SJSA1 (cell line): ENCODE measurements around the gene C1orf146. TPM values are rescaled to one million over a fixed set of nuclear protein-coding genes. Genes with fewer than 3 reads are reported as not detected.

ENCODE experiments used
- DNase-seq, 2 experiments: peaks; one replicate each; pipeline ENCODE4 v3.0.0-alpha.2; 2015 to 2020; ENCODE audit warnings: low spot score in 2 of 2, low read depth in 1 of 2
- H3K27ac ChIP-seq: fragments of 250-450 bp; sonication (Bioruptor Pico); 2 replicates; pipeline ENCODE4 v1.5.1; 2020; ENCODE audit warnings: mild to moderate bottlenecking, moderate library complexity
- H3K27me3 ChIP-seq: fragments of 250-450 bp; sonication (Bioruptor Pico); replicated peaks from 2 replicates; pipeline ENCODE4 v1.5.1; 2020; ENCODE audit warnings: mild to moderate bottlenecking, moderate library complexity
- H3K36me3 ChIP-seq: fragments of 250-450 bp; sonication (Bioruptor Pico); 2 replicates; pipeline ENCODE4 v1.5.1; 2020; ENCODE audit warnings: mild to moderate bottlenecking
- H3K4me1 ChIP-seq: fragments of 250-450 bp; sonication (Bioruptor Pico); replicated peaks from 2 replicates; pipeline ENCODE4 v1.6.1; 2021; ENCODE audit warnings: mild to moderate bottlenecking
- H3K4me3 ChIP-seq: fragments of 250-450 bp; sonication (Bioruptor Pico); 2 replicates; pipeline ENCODE4 v1.5.1; 2020; ENCODE audit warnings: mild to moderate bottlenecking
- H3K9me3 ChIP-seq: fragments of 250-450 bp; sonication (Bioruptor Pico); replicated peaks from 2 replicates; pipeline ENCODE4 v1.5.1; 2020; ENCODE audit warnings: mild to moderate bottlenecking
- total RNA-seq: library from RNA; depleted of rRNA; stranded (reverse); fragments of >200 nt; shearing (Covaris generic); gene quantifications from 2 replicates; pipeline ENCODE4 v1.2.3, GENCODE V29; 2014; rRNA removed

C1orf146 gene
- total RNA-seq, 1 experiment from 2014 or later, result not detected

DNA sequence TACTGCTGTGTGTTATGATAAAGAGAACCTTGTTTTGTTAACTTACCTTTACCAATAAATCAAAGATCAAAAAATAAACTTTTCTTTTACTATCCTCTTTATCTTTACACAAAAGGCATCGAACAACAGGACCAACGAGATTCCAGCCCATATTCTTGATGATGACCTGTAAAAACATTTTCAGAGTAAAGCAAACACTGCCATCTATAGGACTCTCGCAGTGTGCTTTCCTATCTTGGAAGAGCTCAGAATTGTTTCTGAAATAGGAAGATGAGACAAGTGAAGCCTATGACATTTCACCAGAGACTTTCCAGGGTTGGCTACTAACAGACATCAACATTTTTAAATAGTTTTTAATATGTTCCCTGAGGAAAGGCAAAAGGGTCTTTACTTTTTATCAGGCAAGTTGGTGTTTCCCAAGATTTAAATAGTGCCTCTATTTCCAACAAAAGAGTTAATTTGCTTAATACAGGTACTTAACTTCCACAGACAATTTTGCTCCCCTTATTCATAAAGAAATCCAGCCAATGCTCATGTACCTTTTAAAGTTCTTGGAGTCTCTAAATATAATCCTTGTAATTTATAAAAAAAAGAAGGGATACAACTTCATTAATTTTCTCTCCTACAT lies 73.8 kb downstream of the C1orf146 start:
- Histone ChIP-seq H3K4me1 (no peaks in the 10 kb centered on the region), H3K9me3 (no peaks in the 10 kb centered on the region), H3K36me3 (peaks cover 42% of the 10 kb centered on the region), H3K27ac (no peak overlapping the region), H3K27me3 (no peaks in the 10 kb centered on the region), H3K4me3 (no peak overlapping the region)
- DNase-seq, result peak in 1 of 2 experiments; percentile 42

Other genes starting within 250 kb of the C1orf146 start
- gene EPHX4, start 187.9 kb upstream of the C1orf146 start, total RNA-seq, result not detected in 2 replicates
- gene SETSIP, start 142.5 kb upstream of the C1orf146 start, total RNA-seq, result not detected in 2 replicates
- 1.1 and 5.1 TPM in 2 replicates for gene BTBD8, start 137.6 kb upstream of the C1orf146 start, total RNA-seq
- 7.5 and 20.1 TPM in 2 replicates for gene GLMN, start 81.1 kb downstream of the C1orf146 start, total RNA-seq
- 19.1 and 21.9 TPM in 2 replicates for gene RPAP2, start 81.1 kb downstream of the C1orf146 start, total RNA-seq